IMR-90 (cell line): ENCODE measurements around the gene TEC. TPM values are rescaled to one million over a fixed set of nuclear protein-coding genes. Genes with fewer than 3 reads are reported as not detected.

Experiments used
- ATAC-seq: fragments of 200-7000 bp; cut with Tn5 transposase; 2 replicates; pipeline ENCODE4 v1.9.1; 2020; ENCODE audit warnings: low read depth, mild to moderate bottlenecking, moderate library complexity
- BruUV-seq: library from RNA; stranded (reverse); fragments of 400-500 nt; replicated peaks from 2 replicates; lab custom pipeline; 2021; lab: Mats Ljungman, UMichigan
- CTCF ChIA-PET: fragments of 300-600 bp; formaldehyde crosslinking; extraction: SDS; loops from one replicate; lab custom pipeline; 2021; ENCODE audit warnings: antibody characterized with exemption; lab: Yijun Ruan, JAX
- POLR2A ChIA-PET: fragments of 300-600 bp; sonication (Branson Sonifier 250); formaldehyde crosslinking; loops from one replicate; lab custom pipeline; 2022; ENCODE audit warnings: antibody characterized with exemption; ENCODE audit not compliant: unreplicated experiment; lab: Charles Lee
- DNase-seq: peaks from one replicate; pipeline ENCODE4 v3.0.0; 2013
- H2AFZ ChIP-seq: replicated peaks from 2 replicates; pipeline ENCODE3; 2013; ENCODE audit warnings: low read length, mild to moderate bottlenecking; ENCODE audit not compliant: poor library complexity
- H2AK5ac ChIP-seq: 2 replicates; pipeline ENCODE4 v1.6.1; 2013; ENCODE audit warnings: low read depth, low read length, inconsistent platforms
- H2AK9ac ChIP-seq: replicated peaks from 2 replicates; pipeline ENCODE3; 2013; ENCODE audit warnings: mild to moderate bottlenecking, low read depth, low read length, moderate library complexity; ENCODE audit not compliant: poor library complexity
- H2BK120ac ChIP-seq: 2 replicates; pipeline ENCODE4 v1.6.1; 2013; ENCODE audit warnings: low read depth, low read length, inconsistent platforms
- H2BK15ac ChIP-seq: 3 replicates; pipeline ENCODE4 v1.6.1; 2013; ENCODE audit warnings: low read depth, low read length, inconsistent platforms
- H2BK20ac ChIP-seq: 2 replicates; pipeline ENCODE4 v1.6.1; 2013; ENCODE audit warnings: low read depth, mild to moderate bottlenecking, inconsistent platforms, low read length, moderate library complexity
- H2BK5ac ChIP-seq: 2 replicates; pipeline ENCODE4 v1.6.1; 2013; ENCODE audit warnings: mild to moderate bottlenecking, low read depth, low read length, inconsistent platforms; ENCODE audit not compliant: poor library complexity, severe bottlenecking
- H3K14ac ChIP-seq: replicated peaks from 2 replicates; pipeline ENCODE4 v1.6.1; 2013; ENCODE audit warnings: low read depth, low read length, inconsistent platforms
- H3K18ac ChIP-seq: 2 replicates; pipeline ENCODE4 v1.6.1; 2013; ENCODE audit warnings: low read depth, low read length, control low read depth
- H3K23ac ChIP-seq: 2 replicates; pipeline ENCODE4 v1.6.1; 2013; ENCODE audit warnings: low read depth, low read length, inconsistent platforms
- H3K27ac ChIP-seq: 2 replicates; pipeline ENCODE4 v1.5.1; 2013; ENCODE audit warnings: mild to moderate bottlenecking, control low read depth, low read length; ENCODE audit not compliant: insufficient read depth
- H3K27me3 ChIP-seq: 2 replicates; pipeline ENCODE4 v1.6.1; 2013; ENCODE audit warnings: low read length; ENCODE audit not compliant: control insufficient read depth, insufficient read depth
- H3K36me3 ChIP-seq: 2 replicates; pipeline ENCODE4 v1.6.1; 2013; ENCODE audit warnings: low read length, mixed read lengths; ENCODE audit not compliant: control insufficient read depth, insufficient read depth
- H3K4ac ChIP-seq: 2 replicates; pipeline ENCODE4 v1.6.1; 2013; ENCODE audit warnings: low read depth, low read length, inconsistent platforms
- H3K4me1 ChIP-seq: 2 replicates; pipeline ENCODE4 v1.6.1; 2013; ENCODE audit warnings: low read length, mixed read lengths; ENCODE audit not compliant: control insufficient read depth, insufficient read depth
- H3K4me2 ChIP-seq: 2 replicates; pipeline ENCODE4 v1.6.1; 2013; ENCODE audit warnings: low read depth, mild to moderate bottlenecking, control low read depth, low read length, moderate library complexity
- H3K4me3 ChIP-seq: 2 replicates; pipeline ENCODE4 v1.5.1; 2013; ENCODE audit warnings: low read depth, mild to moderate bottlenecking, control low read depth, low read length, moderate library complexity; ENCODE audit not compliant: insufficient read depth
- H3K56ac ChIP-seq: 2 replicates; pipeline ENCODE4 v1.6.1; 2013; ENCODE audit warnings: low read length, inconsistent platforms; ENCODE audit not compliant: insufficient read depth; ENCODE audit errors: extremely low read depth
- H3K79me1 ChIP-seq, 2 experiments: 2 replicates each; pipeline ENCODE4 v1.6.1; 2013; ENCODE audit warnings: low read length in 2 of 2, inconsistent platforms in 1 of 2, low read depth in 1 of 2
- H3K9ac ChIP-seq: 2 replicates; pipeline ENCODE4 v1.6.1; 2013; ENCODE audit warnings: low read depth, low read length, control low read depth
- H3K9me1 ChIP-seq: 2 replicates; pipeline ENCODE4 v1.6.1; 2013; ENCODE audit warnings: low read length, inconsistent platforms; ENCODE audit not compliant: insufficient read depth
- H3K9me3 ChIP-seq: 2 replicates; pipeline ENCODE4 v1.6.1; 2013; ENCODE audit warnings: low read length; ENCODE audit not compliant: control insufficient read depth, insufficient read depth
- H4K20me1 ChIP-seq: 2 replicates; pipeline ENCODE4 v1.6.1; 2013; ENCODE audit warnings: low read length, inconsistent platforms; ENCODE audit not compliant: insufficient read depth
- H4K5ac ChIP-seq: 2 replicates; pipeline ENCODE4 v1.6.1; 2013; ENCODE audit warnings: mild to moderate bottlenecking, low read depth, low read length, control low read depth
- H4K8ac ChIP-seq, 2 experiments: 2 replicates each; pipeline ENCODE4 v1.6.1; 2013; ENCODE audit warnings: low read depth in 2 of 2, low read length in 2 of 2, control low read depth in 1 of 2, inconsistent platforms in 1 of 2
- H4K91ac ChIP-seq: 2 replicates; pipeline ENCODE4 v1.6.1; 2013; ENCODE audit warnings: low read depth, low read length, inconsistent platforms; ENCODE audit not compliant: insufficient read depth
- CHD1 ChIP-seq: IDR thresholded peaks from 2 replicates; pipeline ENCODE4 v1.6.1; 2012; ENCODE audit warnings: low read depth, low read length, improper control_type of control experiment
- RAD21 ChIP-seq: IDR thresholded peaks from 2 replicates; pipeline ENCODE4 v1.6.1; 2012; ENCODE audit warnings: low read length, improper control_type of control experiment
- RFX5 ChIP-seq: IDR thresholded peaks from 2 replicates; pipeline ENCODE4 v1.8.0; 2012; ENCODE audit warnings: low read depth, mild to moderate bottlenecking, low read length, moderate library complexity
- dilution Hi-C: fragments of 300-500 bp; cut with HindIII; formaldehyde crosslinking; loops from one replicate; pipeline ENCODE4 v1.14.3; 2018; ENCODE audit warnings: low sequenced_read_pairs; ENCODE audit not compliant: unreplicated experiment
- in situ Hi-C: fragments of 300-500 bp; cut with MboI; formaldehyde crosslinking; loops from 3 replicates; pipeline ENCODE4 v1.14.3; 2019; ENCODE audit warnings: low sequenced_read_pairs, inconsistent platforms, mixed read lengths
- intact Hi-C: fragments of 100-400 bp; cut with micrococcal nuclease; formaldehyde crosslinking; loops from 2 replicates; pipeline ENCODE4 v1.10.0; 2022
- polyA plus RNA-seq, 3 experiments: library from polyadenylated mRNA; depleted of rRNA; stranded (reverse); fragments of >200 nt; gene quantifications; 2 replicates each; pipeline ENCODE4 v1.2.3, GENCODE V29; 2012; ENCODE audit warnings: low replicate concordance in 1 of 3
- total RNA-seq: library from RNA; depleted of rRNA; stranded (reverse); fragments of >200 nt; gene quantifications from 2 replicates; pipeline ENCODE4 v1.2.3, GENCODE V29; 2012

The TEC gene
- total and polyA plus RNA-seq, 2 of the 4 experiments (the other 2 are of a cell fraction) = 0.39 to 0.54 TPM

DNA sequence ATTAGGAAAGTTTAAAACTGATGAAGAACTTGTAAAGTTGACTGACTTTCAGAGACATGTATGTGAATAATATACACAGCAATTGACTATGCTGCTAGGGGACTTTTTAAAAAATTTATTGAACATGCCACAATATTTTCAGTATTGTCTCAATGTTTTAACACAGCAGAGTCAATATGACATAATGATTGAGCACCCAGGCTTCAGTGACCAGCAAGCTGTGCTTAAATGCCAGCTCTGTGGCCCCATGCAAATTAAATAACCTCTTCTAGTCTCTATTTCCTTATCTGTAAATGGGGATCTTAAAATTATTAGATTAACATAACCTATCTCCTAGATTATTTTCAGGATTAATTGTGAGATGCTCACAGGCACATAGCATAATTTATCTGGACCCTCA is 78.8 kb downstream of the TEC start:
- Histone ChIP-seq H3K27ac (no peak overlapping the region), H4K5ac (no peak overlapping the region), H2BK15ac (no peak overlapping the region), H4K91ac (no peak overlapping the region), H4K20me1 (no peaks in the 10 kb centered on the region), H3K79me1 (no peaks in the 10 kb centered on the region), H3K9me1 (no peaks in the 10 kb centered on the region; the same call in 1 of the 2 replicates), H3K9me3 (no peaks in the 10 kb centered on the region), H3K36me3 (no peaks in the 10 kb centered on the region), H2AK9ac (no peak overlapping the region), H2AFZ (no peak overlapping the region), H2BK120ac (no peak overlapping the region), H2BK5ac (no peak overlapping the region), H3K23ac (no peak overlapping the region), H3K4me3 (no peak overlapping the region), H3K56ac (no peak overlapping the region), H3K27me3 (no peaks in the 10 kb centered on the region; the same call in 1 of the 2 replicates), H3K14ac (no peak overlapping the region), H3K18ac (no peak overlapping the region), H2AK5ac (no peak overlapping the region), H3K4me2 (no peak overlapping the region), H4K8ac (no peak overlapping the region), H3K4me1 (peaks cover 2% of the 10 kb centered on the region; the same call in 1 of the 2 replicates), H2BK20ac (no peak overlapping the region), H3K9ac (no peak overlapping the region), H3K4ac (no peak overlapping the region)
- no peak for DNase-seq
- ChIA-PET CTCF (no interaction called here), POLR2A (no interaction called here)
- no peak for ATAC-seq
- in situ Hi-C loops (no loop called here), intact Hi-C loops (no loop called here), dilution Hi-C loops (no loop called here)
- BruUV-seq = no TSS peak
- TF ChIP-seq RFX5 (no peak), CHD1 (no peak), RAD21 (no peak)
